Islet precursor cell (in vitro differentiated cells): ENCODE results near the gene RINL.

Experiments
- DNase-seq: peaks from one replicate; pipeline ENCODE4 v3.0.0-alpha.2; 2018

Gene RINL

GRCh38 chr19:38848299-38849146, 29.6 kb downstream of the RINL start:
- DNase-seq, result no peak

GRCh38 chr19:38846097-38846496, 32.0 kb downstream of the RINL start:
- DNase-seq, result no peak

DNA sequence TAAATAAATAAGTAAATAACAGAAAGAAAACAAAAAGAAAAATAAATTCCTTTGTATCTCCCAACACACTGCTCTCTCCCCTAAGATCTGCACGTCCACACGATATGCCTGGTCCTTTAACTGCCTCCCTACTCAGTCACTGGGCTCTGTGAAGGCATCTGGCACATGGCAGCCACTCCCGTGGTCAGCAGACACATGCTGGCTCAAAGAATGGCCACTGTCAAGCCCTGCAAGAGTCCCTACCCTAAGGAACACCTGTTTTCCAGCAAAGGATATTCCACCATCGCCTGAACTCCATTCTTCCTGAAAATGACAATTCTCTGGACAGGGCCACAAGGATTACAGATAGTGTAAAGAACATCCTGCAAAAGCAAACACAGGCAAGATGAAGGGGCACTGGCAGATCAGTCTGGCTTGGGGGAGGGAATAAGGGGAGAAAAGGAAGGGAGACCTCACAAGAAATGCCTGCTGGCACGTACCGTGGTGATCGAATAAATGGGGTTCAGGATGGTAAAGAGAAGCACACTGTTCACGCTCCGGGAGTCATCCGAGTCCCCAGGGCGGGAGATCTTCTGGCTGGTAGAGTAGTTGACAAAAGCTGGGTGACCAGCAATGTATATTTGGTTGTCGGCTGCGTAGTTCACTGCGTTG, 32.6 kb downstream of the RINL start:
- DNase-seq, result no peak

DNA sequence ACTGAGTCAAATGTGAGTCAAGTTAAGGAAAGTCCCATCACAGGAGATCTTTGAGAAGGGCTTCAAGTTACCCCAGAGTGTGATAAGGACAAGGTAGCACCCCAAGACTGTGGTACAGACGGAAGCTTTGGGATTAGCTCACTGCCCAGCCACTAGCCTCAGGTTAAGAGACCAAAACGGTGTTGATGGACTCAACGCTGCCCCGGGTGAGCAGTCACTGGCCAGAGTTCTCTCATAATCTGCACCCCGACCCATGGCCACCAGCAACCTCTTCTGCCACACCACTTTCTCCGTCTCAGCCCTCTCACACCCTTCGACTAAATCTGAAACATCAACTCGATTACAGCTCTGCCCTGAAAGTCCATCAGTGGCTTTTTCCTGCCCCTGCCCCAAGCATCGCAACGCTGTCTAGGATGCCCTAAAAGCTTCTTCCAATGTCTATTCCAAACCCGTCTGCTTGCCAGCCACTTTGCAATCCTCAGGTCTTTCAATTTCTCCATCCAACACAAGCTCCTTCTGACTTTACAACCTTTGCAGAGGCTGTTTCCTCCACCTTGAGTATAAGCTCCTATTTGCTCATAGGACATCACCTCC, 33.9 kb downstream of the RINL start:
- no peak for DNase-seq

GRCh38 chr19:38843175-38843758, 34.8 kb downstream of the RINL start:
- no peak for DNase-seq

DNA sequence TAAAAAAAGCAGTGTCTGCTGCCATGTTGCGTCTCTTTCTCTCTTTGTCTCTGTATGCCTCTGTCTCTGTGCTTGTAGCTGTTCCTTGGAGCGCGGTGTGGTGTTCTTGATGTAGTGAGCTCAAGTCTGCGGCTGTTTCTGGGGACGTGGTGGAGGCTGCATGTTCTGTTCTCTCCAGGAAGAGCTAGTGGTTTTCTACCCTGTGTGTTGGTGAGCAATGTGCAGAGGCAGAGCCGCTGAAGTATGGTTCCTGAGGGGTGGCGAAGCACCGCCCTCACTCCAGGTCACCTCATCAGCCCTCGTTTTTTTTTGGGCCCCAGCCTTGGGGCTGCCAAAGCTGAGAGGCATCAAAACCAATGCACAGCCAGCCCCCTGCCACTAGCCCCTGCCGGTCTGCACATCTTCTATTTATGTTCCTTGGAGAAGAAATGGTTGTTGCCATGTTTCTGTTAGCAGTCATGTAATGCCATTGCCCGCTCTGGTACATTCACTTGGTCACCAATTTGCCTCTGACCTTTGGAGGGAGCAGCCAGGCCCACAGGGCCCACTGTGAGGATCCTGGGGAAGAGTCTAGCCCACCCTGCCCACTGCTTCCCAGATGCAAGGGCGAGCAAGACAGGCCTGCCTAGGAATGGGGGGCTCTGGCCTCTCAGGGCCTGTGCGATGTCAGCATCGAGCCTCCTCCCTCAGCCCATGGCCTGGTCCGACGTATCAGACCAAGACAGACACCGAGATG, 35.5 kb downstream of the RINL start:
- DNase-seq, result no peak

- no peak for DNase-seq
Measured at GRCh38 chr19:38841787-38842438, 36.2 kb downstream of the RINL start.

DNA sequence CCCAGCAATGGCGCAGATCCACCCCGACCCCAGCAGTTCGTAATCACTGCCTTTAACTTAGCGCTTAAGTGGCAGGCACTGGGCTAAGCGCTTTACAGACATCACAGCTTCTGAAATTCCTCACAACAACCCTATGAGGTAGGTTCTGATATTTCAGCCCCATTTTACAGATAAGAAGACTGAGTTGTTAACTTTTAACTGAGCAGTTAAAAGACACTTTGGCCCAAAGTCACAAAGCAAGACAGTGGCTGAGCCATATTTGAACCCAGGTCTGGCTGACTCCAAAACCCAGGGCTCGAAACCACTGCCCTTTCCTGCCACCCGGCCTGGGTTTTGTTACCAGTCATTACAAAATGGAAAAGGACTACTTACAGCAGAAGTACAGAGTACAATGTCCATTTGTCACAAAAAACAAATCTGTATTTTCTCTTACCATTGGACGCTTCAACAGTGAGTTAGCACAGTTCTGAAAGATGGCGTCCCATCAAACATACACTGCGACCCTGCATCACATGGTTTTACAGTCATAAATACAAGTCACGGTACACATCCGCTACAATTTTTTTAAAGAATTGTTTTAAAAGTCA, 36.8 kb downstream of the RINL start:
- no peak for DNase-seq

DNA sequence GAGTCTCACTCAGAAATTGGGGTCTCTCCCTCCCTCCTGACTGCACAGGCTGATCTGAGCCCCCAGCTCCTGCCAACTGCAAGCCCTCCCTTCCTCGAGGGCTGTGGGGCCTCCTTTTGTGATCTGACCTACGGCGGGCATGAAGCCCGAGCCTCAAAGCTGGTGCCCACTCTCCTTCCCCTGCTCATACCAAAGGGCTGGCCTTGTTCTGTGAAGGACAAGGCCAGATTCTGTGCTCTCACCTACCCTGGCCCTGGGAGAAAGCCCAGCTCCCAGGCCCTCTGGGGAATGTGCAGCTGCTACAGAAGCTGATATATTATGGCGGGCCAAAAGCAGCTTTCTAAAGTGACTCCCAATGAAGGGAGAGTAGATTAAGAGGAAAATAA, 37.5 kb downstream of the RINL start:
- DNase-seq, result no peak

DNA sequence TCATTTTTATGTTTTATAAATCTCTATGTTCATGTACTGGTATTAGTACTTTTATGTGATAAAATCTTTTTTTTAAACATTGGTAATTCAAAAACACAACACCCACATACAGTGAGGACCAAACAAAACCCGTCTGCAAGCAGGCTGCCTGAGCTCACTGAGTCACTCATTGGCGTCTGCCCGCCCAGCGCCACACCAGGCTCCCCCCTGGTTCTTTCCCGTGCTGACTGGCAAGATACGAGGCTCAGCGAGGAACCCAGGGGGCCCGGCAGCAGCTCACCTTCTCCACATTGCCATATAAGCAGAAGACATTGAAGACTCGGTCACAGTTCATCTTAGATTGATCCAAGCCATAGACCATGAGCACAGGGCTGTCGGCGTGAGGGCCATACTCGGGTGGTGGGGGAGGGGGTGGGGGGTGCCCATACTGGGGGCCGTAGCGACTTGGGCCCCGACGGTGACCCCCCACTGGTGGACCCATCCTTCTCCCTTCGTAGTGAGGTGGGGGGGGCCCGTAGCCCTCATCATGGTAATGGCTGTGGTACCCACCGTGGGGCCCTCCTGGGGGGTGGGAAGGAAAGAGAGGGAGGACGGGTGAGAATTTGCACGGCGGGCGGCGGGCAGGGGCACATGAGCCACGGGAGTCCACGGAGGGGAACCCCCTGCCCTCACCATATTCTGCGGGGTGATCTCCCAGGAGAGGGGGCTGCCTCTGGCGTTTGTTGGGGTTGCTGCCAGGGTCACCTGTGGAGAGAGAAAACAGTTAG, 38.1 kb downstream of the RINL start:
- no peak for DNase-seq

GRCh38 chr19:38838986-38839761, 38.9 kb downstream of the RINL start:
- DNase-seq, result no peak

DNA sequence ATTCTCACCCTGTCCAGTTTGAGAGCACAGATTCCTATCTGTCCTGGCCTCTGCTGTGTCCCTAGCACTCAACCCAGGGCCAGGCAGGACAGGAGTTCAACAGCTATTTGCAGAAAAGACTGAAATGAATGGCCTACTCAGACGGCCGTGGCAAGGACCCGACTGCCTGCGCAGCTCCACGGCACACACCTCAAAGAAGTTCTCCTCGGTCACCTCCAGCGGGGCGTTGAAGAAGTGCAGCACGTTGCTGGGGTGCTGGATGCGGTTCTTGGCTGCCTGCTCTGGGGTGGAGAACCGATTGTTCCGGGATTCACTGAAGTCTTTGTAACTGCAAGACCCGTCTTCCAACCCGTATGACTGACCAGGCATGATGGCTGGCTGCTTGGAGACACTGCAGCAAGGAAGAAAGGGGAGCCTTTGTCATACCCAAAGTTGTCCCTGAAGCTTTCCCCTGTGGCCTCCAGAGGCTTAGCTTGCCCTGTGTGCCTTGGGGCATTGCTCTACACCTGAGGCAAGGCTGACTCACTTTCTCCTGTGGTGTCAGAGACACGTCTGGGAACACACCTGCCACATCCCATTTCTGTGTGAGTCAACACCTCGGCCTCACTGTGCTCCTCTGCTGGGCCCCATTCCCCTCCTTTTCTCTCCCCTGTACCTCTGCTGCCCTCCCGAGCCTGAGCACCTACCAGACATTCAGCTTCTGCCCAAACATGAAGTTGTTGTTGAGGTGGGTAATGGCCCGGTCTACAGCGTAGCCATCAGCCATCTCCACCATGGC, 39.7 kb downstream of the RINL start:
- peak; percentile 93 for DNase-seq

DNA sequence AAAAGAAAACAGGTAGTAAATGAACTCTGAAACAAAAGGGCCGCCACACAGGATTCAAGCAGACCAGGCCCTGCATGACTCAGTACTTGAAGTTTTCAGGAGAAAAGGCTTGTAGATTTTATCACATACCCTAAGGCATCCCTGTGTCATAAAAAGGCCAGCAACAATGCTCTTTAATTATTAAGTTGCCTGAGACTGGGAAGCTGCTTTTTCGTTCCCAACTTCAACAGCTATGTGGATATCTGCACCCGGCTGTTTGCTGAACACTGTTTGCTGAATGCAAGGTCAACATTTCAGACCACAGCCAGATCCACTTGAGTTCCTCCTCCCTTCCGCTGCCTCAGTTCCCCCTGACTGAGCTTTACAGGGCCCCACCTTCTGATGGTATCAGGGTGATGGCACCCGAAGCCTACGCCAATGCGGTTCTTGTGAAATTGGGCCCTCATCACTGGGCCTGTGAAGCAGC, 40.4 kb downstream of the RINL start:
- DNase-seq, result peak; percentile 94

DNA sequence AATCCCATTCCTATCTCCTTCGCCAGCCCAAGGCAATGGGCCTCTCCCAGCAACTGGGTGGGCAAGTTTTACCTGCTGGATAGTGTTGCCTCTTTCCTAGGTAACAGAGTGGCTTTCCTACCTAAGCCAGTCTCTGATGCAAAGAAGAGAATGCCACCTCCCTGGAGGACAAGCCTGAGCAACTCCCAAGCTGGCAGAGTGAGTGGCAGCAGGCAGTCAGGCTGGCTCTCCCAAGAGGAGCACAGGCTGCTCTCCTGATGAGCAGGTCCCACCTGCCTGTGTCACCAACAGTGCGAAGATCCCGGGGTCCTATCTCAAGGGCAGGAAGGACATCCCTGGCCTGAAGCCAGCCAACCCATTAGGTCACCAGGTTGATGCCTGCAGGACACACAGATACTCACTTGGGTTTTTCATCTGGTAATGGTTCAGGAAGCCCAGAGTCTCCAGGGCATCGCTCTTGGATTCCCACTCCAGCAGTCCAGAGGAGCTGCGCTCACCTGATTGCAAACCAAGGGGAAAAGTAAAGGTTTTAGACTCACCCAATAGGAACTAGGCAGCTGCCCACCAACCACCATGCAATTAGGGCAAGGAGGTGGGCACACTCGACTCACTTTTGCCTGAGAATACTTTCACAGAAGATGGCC, 41.0 kb downstream of the RINL start:
- no peak for DNase-seq

DNA sequence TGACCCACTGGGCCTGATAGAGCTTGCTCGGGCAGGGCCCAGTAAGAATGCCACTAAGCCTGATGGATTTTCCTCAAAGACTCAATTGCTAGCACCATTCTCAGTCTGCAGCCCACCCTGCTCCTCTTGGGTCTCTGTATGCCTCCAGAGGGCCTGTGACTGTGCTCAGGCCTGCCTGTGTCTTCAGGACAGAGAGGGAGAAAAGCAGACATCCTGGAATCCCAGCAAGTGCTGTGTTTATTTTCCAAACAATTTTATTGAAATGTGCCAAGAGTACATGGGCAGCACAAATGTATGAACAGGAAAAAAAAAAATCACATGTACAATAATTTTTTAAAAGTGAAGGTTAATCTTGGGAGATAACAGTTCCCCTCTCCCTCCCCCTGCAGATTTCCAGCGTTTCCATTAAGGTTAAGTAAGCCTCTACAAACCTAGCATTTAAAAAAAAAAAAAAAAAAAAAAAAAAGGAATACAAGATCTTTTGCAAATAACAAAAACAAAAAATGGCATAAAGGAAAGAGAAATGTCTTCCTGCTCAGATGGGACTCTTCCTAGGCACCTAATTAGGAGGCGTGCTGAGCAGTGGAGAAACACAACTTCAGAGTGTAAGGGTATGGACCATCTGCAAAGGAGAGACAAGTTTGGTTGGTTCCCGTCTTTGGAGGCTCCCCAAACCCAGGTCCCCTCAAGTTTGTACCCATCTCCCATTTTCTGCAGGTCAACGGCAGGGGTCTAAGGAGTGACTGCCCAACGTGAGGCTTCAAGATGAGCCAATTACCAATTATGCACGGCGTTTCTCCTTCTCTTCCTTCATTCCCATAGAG, 41.7 kb downstream of the RINL start:
- DNase-seq, result no peak

DNA sequence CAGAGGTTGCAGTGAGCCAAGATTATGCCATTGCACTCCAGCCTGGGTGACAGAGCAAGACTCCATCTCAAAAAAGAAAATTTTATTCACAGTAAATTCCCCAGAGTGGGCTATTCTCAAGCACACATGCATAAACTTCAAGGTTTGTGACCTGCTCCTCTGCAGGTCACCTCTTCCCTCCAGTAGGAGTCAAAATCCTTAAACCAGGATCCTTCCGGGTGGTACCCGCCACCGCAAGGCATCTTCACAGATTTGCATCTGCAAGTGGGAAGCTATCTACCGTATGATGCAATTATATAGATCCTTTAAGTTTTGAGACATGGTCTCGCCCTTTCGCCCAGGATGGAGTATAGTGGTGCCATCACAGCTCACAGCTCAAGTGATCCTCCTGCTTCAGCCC, 43.5 kb downstream of the RINL start:
- DNase-seq, result no peak

DNA sequence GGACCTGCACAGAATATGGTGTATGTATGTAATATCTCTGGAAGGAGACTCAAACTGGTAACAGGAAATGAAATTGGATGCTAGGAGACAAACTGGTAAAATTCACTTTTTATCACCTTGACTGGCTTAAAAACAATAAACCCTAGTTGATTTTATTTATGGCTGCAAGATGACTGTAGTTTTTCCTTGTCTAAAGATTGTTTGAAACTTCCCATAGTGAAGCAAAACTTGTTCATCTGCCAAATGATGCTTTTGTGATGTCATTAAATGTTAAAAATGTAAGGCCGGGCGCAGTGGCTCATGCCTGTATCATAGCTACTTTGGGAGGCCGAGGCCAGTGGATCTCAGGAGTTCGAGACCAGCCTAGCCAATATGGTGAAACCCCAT, 44.0 kb downstream of the RINL start:
- DNase-seq, result no peak

GRCh38 chr19:38833092-38833425, 45.0 kb downstream of the RINL start:
- DNase-seq, result no peak
